PC-3 (cell line): ENCODE results near the gene CREB3L4.

ENCODE experiments used
- CTCF ChIP-seq: fragments of 300-600 bp; sonication (generic); conservative IDR thresholded peaks from 2 replicates; pipeline ENCODE4 v1.5.1; 2017; ENCODE audit warnings: antibody characterized with exemption, low read depth, mild to moderate bottlenecking, low read length
- EZH2 ChIP-seq: fragments of 300-600 bp; sonication (generic); IDR thresholded peaks from one replicate; pipeline ENCODE4 v1.6.1; 2017; ENCODE audit warnings: antibody characterized with exemption, mild to moderate bottlenecking, low read length; ENCODE audit not compliant: unreplicated experiment

GRCh38 chr1:153968972-153969371 lies 1.3 kb downstream of the CREB3L4 start:
- TF ChIP-seq CTCF (no peak), EZH2 (no peak)
